HG02885 (cell line): Measurements from ENCODE around the gene KCNK16.

Source experiments
- ATAC-seq: cut with Tn5 transposase; IDR thresholded peaks from one replicate; pipeline ENCODE4 v1.9.1; 2021; ENCODE audit warnings: mild to moderate bottlenecking; ENCODE audit not compliant: unreplicated experiment, poor library complexity

KCNK16 gene

DNA sequence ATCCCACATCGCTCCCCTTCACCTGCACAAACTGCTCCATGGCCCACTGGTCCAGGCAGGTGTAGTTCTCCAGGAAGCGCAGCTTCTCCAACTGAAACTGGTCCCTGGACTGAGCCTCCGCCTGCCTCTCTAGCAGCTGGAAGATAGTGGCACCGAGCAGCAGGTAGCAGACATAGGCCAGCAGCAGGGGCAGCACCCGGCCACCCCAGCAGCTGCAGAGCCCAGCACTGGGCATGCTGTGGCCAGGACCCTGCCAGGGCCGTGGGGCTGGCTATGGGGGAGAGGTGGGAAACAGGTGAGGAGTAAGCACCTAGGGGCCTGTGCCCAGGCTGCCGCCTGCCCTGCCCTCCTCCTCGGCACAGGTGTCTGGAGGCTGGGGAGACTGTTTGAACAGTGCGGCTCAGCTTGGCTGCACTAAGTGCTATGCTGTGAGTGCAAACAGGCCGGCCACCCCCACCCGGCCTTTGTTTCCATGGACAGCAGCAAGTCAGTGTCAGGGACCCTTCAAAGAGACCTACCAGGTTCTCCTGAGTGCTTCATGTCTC is at the start of gene KCNK16:
KCNK16 (minus strand) TSS at position 397 of the 545 bp plus-strand sequence; CDS start at position 235, 162 bp downstream.
- no peak for ATAC-seq

DNA sequence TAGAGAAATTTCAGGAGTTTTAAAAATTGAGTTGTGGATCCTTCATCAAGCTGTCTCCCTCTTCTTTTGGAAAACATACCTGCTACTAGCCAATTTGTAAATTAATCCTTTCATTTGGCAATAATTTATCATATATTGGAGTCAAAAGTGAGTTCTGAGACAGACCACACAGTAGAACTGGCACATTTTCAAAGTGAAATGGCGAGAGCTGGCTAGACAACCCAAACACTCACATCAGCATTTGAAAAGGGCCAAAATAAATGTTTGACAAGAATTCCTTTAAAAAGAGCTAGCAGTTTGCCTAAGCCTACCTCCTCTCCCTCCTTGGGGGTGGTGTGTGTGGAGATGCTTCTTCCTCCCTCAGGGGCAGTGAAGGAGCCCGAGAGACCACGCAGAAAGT is 47.9 kb upstream of the KCNK16 start:
- no peak for ATAC-seq

DNA sequence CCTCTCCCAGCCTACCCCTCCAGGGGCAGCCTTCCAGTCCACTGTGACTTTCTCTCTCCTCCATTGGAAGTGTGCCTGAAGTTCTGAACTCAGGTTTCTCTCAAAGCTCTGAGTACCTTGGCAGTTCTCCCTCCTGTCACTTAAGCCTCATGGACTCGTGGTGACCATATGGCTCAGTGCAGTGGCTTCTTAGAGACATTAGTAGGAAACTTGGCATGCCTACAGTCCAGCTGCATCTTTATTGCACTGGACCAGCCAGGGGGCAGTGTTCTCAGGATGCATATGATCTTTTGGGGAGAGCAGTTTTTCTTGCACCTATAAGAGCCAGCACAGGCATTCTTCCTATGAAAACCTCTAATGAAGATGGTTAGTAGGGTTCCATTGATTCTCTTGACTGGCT is 47.5 kb upstream of the KCNK16 start:
- ATAC-seq, result no peak

DNA sequence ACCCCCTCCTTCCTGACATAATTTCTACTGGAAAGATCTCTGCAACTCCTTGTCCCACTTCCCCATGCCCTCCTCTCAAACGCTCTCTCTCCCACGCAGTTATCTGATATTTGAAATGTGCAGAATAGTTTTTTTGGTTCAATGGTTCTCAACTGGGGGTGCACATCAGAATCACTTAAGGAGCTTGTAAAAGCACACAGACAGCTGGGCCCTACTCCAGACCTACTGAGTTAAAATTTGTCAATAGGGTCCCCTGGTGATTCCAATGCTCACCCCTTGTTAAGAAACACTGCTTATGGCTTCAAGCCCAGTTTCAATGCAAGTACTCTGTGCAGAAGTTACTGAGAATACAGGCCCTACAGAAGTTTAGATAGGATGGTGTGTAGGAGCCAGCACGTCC is 45.2 kb upstream of the KCNK16 start:
- no peak for ATAC-seq

DNA sequence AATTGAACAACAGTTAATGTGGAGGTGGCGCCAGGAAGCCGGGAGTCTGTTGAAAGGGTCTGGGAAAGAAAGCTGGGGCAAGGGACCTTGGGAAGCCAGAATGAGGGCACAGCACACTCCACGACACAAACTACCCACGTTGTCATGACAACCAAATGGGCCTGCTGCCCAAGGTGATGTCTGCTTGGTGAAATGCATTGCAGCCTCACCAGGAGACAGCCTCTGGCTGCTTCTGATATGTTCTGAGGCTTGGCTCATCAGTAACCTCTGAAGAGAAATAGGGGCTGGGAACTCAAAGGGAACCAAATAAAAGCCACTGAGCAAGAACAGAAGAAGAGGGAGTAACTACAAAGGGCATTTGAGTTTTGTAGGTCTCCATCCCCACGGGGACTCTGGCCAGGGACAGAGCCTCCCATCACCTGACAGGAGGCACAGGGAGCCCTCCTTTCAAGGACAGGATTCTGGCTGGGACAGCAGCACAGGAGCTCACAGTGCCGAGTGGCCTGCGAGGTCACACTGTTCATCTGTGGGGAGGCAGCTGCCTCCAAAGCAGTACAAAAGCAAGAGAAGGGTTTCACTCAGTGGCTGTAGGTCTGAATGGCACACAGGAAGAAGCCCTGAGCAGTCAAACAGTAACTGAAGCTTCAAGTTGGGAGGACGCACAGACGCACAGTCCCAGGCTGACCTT is 44.6 kb upstream of the KCNK16 start:
- ATAC-seq, result no peak

DNA sequence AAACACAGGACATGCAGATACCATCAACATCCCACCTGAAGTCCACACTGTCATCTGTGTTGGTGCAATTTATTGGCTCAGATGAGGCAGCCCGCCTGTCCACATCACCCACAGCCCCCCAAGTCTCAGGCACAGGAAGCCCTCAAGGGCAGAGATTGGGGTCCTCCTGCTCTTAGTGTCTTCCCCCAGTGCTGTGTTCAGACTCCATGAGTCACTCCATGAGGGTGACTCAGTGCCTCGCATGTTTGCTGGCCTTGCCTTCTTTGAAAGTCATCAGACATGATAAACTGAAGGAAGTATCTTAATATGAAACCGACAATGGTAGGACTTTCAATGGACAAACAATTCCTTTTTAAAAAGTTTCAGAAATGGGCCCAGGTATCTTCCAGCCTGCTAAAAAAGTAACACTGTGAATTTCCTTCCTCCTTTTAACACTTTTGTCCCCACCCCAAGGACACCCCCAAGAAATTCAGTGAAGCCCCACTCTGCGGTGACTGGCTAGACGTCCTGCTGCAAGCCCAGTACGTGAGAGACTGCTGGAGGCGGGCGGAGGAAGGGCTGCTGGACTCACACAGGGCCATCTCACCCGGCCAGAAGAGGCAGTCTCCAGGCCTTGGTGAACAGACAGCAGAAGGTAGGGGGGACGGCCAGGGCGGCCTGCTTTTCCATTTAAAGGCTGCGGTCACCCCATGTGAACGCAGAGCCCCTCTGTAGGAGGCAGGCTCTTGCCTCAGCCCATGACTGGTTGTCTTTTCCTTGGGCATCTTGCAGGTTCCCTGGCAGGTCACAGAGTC is 43.0 kb upstream of the KCNK16 start:
- no peak for ATAC-seq

DNA sequence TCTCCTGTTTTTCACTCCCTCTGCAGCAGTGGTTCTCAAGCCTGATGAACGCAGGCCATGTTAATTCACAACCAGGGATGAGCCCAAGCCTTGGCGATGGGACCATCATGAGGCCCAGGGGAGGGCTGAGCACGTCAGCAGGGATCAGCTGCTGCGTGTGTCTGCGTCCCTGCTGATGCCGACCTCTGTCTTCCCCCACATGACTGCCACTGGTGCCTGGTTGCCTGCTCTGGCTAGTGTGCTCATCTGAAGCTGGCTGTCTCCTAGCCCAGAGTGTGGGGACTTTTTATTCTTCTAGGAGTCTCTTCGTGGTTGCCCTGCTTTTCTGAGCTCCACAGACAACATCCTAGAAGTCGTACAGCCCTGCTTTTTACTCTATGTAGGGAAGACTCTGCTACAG is 40.8 kb upstream of the KCNK16 start:
- no peak for ATAC-seq

DNA sequence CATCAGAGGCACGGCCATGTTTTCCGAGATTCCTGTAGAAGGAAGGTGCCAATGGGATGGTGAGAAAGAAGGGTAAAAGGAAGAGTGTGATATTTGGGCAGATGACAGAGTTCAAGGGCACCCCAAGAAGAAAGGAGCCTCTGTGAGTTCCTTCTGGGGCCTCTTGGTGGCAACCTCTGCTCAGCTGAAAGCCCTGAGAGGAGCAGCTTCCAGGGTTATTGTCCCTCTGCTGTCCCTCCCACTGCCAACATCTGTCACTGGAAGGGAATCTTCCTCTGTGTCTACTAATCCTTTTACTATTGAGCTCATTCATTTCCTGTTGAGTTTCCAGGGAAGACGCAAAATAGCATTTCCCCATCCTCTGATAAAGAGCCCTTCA is 40.0 kb upstream of the KCNK16 start:
- ATAC-seq, result no peak

DNA sequence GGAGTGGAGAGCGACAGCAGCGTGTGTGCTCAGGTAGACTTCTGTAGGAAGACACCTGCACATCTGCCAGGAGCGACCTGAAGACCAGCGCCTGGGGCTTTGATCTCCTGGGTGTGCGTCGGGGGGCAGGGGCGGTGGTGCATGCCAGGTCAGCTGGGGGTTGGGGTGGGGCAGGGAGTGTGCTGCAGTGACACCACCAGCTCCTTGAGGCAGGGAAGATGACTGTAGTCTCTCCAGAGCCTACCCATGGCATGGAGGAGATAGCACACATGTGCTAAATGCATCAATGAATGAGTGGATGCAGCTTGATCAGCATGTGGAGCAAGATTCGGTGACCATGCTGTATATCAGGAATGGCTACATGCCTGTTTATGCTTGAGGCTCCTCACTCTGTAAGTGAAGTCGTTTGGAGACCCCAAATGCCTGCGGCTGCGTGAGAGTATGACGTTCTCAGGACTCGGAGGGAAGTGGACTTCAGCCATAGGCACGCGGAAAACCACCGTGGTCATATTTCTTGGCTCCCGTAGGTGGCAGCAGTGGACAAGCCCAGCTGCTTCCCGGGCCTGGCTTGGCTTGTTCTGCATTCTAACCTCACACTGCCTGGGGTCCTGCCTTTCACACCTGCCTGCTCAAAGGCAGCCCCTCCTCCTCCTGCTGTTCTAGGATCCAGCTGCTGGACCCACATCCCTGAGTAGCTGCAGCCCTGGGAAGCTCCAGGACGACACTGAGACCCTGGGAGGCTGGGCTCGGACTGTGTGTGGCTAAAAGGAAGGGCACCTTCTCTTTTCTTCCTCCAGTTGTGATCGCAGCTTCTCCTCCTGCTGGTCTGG is 39.4 kb upstream of the KCNK16 start:
- peak; percentile 76 for ATAC-seq

DNA sequence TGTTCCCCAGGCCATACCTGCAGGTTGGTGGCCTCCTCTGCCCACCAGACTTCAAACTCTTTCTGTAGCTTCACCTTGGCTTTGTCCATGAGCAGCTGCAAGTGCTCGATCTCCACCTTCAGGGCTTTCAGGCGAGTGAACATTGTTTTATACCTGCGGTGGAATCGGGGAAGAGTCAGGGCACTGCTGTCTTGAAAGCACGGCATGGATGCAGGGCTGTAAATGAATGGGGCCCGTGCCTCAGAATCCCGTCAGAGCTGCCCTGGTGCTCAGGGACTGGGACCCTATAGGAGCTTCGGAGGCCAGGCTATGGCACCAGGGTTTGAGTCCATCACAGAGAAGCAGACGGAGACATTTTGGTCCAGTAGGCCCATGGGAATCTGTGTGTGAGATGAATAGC is 37.9 kb upstream of the KCNK16 start:
- no peak for ATAC-seq

DNA sequence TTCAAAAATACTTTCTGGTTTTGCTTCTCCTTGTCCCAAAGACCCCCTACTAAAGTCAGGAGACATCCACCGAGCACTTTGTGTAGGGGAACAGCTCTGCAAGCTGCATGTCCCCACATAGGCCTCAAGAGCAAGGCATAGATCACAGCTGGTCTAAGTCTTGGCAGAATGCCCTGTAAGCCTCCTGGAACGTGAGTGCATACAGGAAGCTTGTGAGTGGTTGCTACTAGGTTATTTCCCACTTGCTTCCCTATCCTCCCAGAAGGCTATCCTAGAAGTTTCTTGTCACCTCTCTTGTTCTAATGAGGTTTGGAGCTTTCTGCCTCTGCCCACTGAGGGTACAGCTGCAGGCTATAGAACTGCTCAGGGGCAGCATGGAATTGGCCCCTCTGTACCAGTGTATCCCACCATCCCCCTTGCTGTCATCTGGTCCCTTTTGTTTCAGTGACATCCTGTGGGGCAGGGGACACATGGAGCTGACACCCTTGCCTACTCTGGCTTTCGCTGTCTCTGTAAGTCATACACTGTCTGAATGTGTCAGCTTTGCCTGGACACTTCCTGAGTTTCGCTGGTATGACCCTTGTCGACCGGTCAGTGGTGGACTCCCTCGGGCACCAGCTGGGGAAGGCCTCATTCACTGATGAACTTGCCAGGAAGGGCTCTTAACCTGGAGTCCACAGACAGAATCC is 35.6 kb upstream of the KCNK16 start:
- no peak for ATAC-seq

DNA sequence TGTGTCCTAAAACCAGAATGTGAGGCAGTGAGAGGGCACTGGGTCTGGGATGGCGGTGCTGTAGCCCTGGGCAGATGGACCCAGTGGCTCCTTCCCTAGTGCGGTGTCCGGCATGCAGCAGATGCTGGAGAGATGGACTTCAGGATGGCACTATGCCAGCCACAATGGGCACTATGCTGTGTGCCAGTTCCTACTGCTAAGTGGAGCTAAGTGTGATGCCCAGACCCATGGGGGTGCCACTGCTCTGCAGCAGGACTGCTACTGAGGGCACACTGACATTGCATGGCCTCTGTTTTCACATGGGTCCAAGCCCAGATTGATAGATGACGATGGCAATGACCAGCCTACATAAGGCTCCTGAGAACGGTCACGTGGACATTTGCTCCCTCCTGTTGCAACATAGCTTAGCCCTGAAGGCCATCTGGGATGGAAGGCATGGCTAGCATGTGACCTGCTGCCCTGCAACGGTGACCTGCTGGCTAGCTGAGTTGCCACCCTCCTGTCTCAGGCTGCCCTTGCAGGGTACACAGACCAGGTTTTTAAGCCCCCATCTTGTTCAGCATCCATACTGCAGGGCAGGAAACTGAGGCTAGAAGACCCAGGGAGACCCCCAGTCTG is 31.3 kb upstream of the KCNK16 start:
- no peak for ATAC-seq

DNA sequence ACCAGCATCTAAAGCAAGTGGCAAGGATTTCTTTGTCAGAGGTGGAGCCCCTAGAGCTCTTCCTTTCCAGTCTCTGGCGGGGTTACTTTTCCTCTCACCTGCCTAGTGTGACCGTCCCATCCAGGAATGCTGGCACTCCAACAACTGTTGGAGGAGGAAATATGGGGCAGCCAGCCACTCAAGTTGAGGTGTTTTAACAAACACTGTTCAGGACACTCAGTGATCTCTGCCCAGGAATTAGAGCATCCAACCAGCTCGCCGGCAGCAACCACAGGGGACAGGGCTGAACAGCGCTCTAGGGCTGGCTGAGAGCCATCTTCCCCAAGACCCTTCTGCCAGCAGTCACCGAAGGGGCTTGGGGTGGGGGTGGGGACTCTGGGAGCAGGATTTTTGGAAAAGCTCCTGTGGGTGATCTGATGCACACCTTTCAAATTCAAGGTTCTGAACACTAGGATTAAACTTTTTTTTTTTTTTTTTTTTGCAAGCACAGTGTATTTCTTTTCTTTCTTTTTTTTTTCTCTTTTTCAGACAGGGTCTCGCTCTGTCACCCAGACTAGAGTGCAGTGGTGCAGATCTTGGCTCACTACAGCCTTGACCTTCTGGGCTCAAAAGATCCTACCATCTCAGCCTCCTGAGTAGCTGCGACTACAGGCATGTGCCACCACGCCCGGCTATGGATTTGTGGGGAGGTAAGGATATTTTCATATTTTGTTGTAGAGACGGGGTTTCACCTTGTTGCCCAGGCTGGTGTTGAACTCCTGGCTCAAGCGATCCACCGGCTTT is 28.4 kb upstream of the KCNK16 start:
- ATAC-seq, result no peak

DNA sequence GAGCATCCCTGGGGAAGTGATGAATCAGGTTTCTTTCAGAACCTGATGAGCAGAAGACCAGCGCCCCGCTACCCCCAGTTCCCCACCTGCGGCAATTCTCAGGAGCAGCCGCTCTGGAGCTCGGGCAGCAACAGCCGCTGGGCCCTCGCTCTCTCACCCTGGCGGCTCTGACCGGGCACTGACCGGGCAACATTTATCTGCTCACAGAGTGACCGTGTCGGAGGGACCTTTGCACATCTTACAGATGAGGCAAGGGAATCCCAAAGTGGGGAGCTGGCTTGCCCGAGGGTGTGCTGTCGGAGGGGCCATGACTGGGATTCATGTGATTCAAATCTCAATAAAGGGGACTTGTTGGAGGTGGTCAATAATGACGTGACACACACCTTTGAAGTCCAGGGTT is 26.2 kb upstream of the KCNK16 start:
- no peak for ATAC-seq

DNA sequence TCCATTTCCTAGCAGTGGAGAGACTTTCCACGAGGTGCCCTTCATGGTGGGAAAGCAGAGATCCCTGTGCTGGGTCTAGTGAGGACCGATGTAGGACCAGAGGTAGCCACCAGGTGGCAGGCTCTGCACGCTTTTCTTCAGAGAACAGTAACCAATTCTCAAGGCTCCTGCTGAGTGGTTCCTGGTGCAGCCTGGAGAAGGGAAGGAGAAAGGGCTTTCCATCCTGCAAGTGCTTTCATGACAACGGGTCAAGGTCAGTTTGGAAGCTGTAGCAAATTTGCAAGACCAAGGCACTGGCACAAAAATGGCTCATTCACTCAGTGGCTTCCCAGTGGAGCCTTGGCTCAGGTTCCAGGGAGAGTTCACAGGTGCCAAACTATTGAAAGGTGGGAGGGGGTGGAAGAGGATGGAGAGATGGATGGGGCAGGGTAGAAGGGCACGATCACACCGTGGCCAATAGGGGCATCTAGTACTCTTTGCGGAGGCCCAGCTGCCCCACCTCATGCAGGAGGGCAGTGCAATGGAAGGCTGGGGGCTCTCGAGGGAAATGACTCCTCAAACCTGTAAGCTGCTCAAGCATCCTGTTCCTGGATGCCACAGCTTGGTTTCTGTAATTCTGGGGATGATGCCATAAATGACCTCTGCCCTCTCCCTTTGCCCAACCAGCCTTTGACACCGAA is 25.5 kb upstream of the KCNK16 start:
- ATAC-seq, result peak; percentile 67

DNA sequence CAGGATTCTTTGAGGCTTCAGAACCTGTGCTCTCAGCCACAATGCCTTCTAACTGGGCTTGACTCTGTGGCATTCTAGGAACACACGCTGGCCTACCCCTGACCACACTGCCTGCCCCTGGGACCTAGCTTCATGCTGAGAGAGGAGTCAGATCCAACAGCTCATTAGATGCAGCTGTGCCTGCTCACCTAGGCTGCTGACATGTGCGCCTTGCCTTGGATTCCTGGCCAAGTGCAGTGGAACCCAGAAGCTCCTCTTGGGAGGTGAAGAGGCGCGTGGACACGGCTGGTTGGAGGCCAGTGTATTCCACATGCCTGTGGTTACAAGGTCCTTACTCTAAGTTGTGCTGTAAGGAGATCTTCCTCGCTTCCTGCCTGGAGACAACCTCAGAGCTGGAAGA is 24.7 kb upstream of the KCNK16 start:
- no peak for ATAC-seq

DNA sequence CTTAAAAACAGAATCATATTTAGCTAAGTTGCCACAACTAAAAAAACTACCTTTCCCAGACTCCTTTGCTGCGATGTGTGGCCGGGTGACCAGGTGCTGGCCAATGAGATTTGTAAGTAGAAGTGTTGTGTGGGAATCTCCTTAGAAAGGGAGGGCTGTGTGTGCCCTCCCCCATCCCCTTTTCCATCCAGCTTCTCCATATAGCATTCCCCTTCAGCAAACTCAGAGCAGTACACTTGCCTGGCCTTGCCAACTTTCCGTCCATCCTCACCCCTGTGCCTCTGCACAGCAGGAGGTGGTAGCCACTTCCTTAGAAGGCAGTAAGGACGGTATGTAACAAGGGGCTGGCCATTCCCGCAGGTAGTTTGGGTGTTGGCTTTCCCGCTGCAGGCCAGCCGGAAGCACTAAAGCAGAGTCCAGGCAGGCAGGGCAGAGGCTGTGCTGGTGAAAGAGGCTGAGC is 22.3 kb upstream of the KCNK16 start:
- no peak for ATAC-seq

DNA sequence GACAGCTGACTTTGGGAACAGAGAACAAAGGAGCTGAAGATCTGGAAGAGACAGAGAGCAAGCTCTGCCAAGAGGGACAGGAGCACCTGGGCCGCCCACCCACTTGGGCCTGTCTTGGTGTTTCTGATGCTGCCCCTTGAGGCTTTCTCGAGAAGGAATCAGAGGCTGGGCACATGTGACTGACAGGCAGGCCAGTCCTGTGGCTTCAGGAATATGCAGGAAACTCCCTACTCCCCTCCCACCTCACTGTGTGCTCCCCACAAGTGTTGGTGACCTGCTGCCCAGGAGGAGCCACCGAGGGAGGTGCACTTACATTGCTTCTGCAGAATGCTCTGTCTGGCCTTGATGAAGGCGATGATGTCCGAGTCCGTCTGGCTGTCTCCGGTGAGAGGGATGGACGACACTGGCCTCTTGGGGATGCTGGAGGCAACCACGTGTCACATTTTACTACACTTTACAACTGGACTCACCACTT is 20.9 kb upstream of the KCNK16 start:
- no peak for ATAC-seq
